ENCODE data around the gene NOTCH2. TPM values are rescaled to one million over a fixed set of nuclear protein-coding genes. Genes with fewer than 3 reads are reported as not detected.

The NOTCH2 gene
- total RNA-seq, 1 experiment from 2014 or later = 53.7 TPM

GRCh38 chr1:119943216-119943615 is 126.2 kb downstream of the NOTCH2 start:
- H3K23me2 ChIP-seq (ENCODE audit: insufficient read length, low read depth, low read length, poor library complexity, severe bottlenecking) = no peaks in the 10 kb centered on the region
- H3T11ph ChIP-seq (ENCODE audit: low read length) = no peak overlapping the region
- no peaks in the 10 kb centered on the region for H3K9me3 ChIP-seq (ENCODE audit: control insufficient read depth, low read depth, low read length)
- no peak overlapping the region for H3K23ac ChIP-seq (ENCODE audit: insufficient read length, low read depth, low read length)
- no peak overlapping the region for H3K4ac ChIP-seq (ENCODE audit: low read depth, low read length)
- H4K5ac ChIP-seq (ENCODE audit: insufficient read length, low read depth, low read length) = no peak overlapping the region
- no peak for TF ChIP-seq CTCF (conservative IDR thresholded peaks at IDR 0.05)
- H3K27ac ChIP-seq (ENCODE audit: insufficient read length, low read depth, low read length) = no peak overlapping the region
- no peaks in the 10 kb centered on the region for H3K27me3 ChIP-seq (ENCODE audit: insufficient read depth, low read length)
- H2BK5ac ChIP-seq (ENCODE audit: insufficient read length, low read length) = no peak overlapping the region
- H4K8ac ChIP-seq (replicated peaks; ENCODE audit: insufficient read length, low read depth, low read length) = no peak overlapping the region
- no peak overlapping the region for H2BK20ac ChIP-seq (ENCODE audit: low read depth, low read length, poor library complexity, severe bottlenecking)
- H4K20me1 ChIP-seq (ENCODE audit: control insufficient read depth, insufficient read depth, insufficient read length) = no peaks in the 10 kb centered on the region
- no CpG with 5 or more reads among the region's 2 CpGs for WGBS (ENCODE audit: extremely low coverage, insufficient read length, low lambda C conversion rate)
- no peak overlapping the region for H4K91ac ChIP-seq (ENCODE audit: insufficient read length, low read depth, low read length)
- H2BK15ac ChIP-seq (ENCODE audit: low read depth, low read length) = no peak overlapping the region
- H3K14ac ChIP-seq (ENCODE audit: insufficient read depth, low read length) = no peak overlapping the region
- Mint-ChIP-seq H3K4me1 (no peaks in the 10 kb centered on the region), H3K36me3 (ENCODE audit: insufficient read depth in 1 of 3, low read depth in 3 of 3) (peaks cover 1 to 19% (median 4%) of the 10 kb centered on the region in 3 experiments; a peak in 5 of 7 replicates), H3K9me3 (no peaks in the 10 kb centered on the region), H3K4me3 (no peak overlapping the region), H3K27ac (no peak overlapping the region), H3K27me3 (ENCODE audit: low read depth) (no peaks in the 10 kb centered on the region)
- no peak overlapping the region for H3K4me2 ChIP-seq (ENCODE audit: insufficient read depth, insufficient read length, low read length)
- H2BK120ac ChIP-seq (ENCODE audit: low read depth, low read length, poor library complexity, severe bottlenecking) = no peak overlapping the region
- H2AFZ ChIP-seq (ENCODE audit: low read length) = no peak overlapping the region
- H3K9ac ChIP-seq (ENCODE audit: extremely low read depth, insufficient read length, low read length) = no peak overlapping the region
- no peaks in the 10 kb centered on the region for H3K79me1 ChIP-seq (ENCODE audit: insufficient read depth, low read depth, low read length, poor library complexity, severe bottlenecking)
- no peak for DNase-seq
- H2AK5ac ChIP-seq (ENCODE audit: insufficient read length, low read length) = no peak overlapping the region
- H3K4me1 ChIP-seq (ENCODE audit: insufficient read depth, low read length) = no peaks in the 10 kb centered on the region
- no peak overlapping the region for H2BK12ac ChIP-seq (ENCODE audit: insufficient read length, low read depth, low read length)
- no peaks in the 10 kb centered on the region for H3K79me2 ChIP-seq (ENCODE audit: insufficient read depth, low read length)
- no peak overlapping the region for H3K56ac ChIP-seq (ENCODE audit: insufficient read length, low read depth, low read length)
- H3K18ac ChIP-seq (ENCODE audit: insufficient read length, low read depth, low read length) = no peak overlapping the region
